GM19193 (cell line): Measurements from ENCODE around the gene GGCT.

ENCODE experiments used
- POLR2A ChIP-seq: IDR thresholded peaks from 4 replicates; pipeline ENCODE4 v1.6.1; 2011; ENCODE audit not compliant: insufficient read depth, insufficient read length; ENCODE audit errors: extremely low read depth

GGCT gene

GRCh38 chr7:30504301-30505173 lies at the start of gene GGCT:
GGCT (minus strand) TSS chr7:30504829; CDS start chr7:30504709, 120 bp downstream.
- TF ChIP-seq POLR2A = peak; percentile 88

GRCh38 chr7:30553546-30553945 lies 48.9 kb upstream of the GGCT start:
- TF ChIP-seq POLR2A = no peak

- no peak for TF ChIP-seq POLR2A
These were observed 48.5 kb upstream of the GGCT start for GRCh38 chr7:30553141-30553540.

GRCh38 chr7:30552330-30552729 lies 47.7 kb upstream of the GGCT start:
- no peak for TF ChIP-seq POLR2A

- TF ChIP-seq POLR2A = no peak
These were observed 45.4 kb upstream of the GGCT start for GRCh38 chr7:30549931-30550493.

- TF ChIP-seq POLR2A = no peak
These were observed 44.2 kb upstream of the GGCT start for GRCh38 chr7:30548845-30549244.

GRCh38 chr7:30546596-30546995 lies 42.0 kb upstream of the GGCT start:
- no peak for TF ChIP-seq POLR2A

GRCh38 chr7:30545791-30546555 lies 41.3 kb upstream of the GGCT start:
- TF ChIP-seq POLR2A = no peak

- no peak for TF ChIP-seq POLR2A
These were observed 39.3 kb upstream of the GGCT start for GRCh38 chr7:30543813-30544525.

- TF ChIP-seq POLR2A = no peak
These were observed 29.3 kb upstream of the GGCT start for GRCh38 chr7:30533886-30534285.

- TF ChIP-seq POLR2A = no peak
These were observed 26.7 kb upstream of the GGCT start for GRCh38 chr7:30531286-30531685.

GRCh38 chr7:30530373-30530772 lies 25.7 kb upstream of the GGCT start:
- TF ChIP-seq POLR2A = no peak

GRCh38 chr7:30528779-30529178 lies 24.1 kb upstream of the GGCT start:
- TF ChIP-seq POLR2A = no peak

- no peak for TF ChIP-seq POLR2A
These were observed 21.5 kb upstream of the GGCT start for GRCh38 chr7:30526163-30526562.

- no peak for TF ChIP-seq POLR2A
These were observed 20.8 kb upstream of the GGCT start for GRCh38 chr7:30525429-30525828.

- TF ChIP-seq POLR2A = no peak
These were observed 19.9 kb upstream of the GGCT start for GRCh38 chr7:30524545-30524944.

GRCh38 chr7:30523466-30523865 lies 18.8 kb upstream of the GGCT start:
- no peak for TF ChIP-seq POLR2A
